HK-2 (cell line): ENCODE data around the gene RHOXF2.
"Not testable (repeated sequence)": the region's sequence is repeated elsewhere in the genome, so short reads cannot be mapped to it uniquely, and the experiment has no call there.

ENCODE experiments used
- DNase-seq: peaks from one replicate; pipeline ENCODE4 v3.0.0-alpha.2; 2018; ENCODE audit not compliant: unreplicated experiment

The RHOXF2 gene

GRCh38 chrX:120158313-120158712 lies at the start of gene RHOXF2:
Gene RHOXF2, plus strand, starts transcription at chrX:120158613. Its CDS starts 138 bp downstream, at chrX:120158751.
- not testable (repeated sequence) for DNase-seq

GRCh38 chrX:120109378-120109777 lies 49.0 kb upstream of the RHOXF2 start:
- no peak for DNase-seq

GRCh38 chrX:120111611-120112010 lies 46.8 kb upstream of the RHOXF2 start:
- DNase-seq, result no peak

- no peak for DNase-seq
These were observed 42.9 kb upstream of the RHOXF2 start, which contains the start of gene RHOXF1 for GRCh38 chrX:120115438-120115963. Gene RHOXF1, minus strand, starts transcription at chrX:120115913. Its CDS starts 51 bp downstream, at chrX:120115862.

GRCh38 chrX:120120223-120120622 lies 38.2 kb upstream of the RHOXF2 start:
- DNase-seq, result peak; percentile 10

- DNase-seq, result no peak
These were observed 33.0 kb upstream of the RHOXF2 start for GRCh38 chrX:120125444-120125843.

GRCh38 chrX:120128306-120128846 lies 30.0 kb upstream of the RHOXF2 start:
- not testable (repeated sequence) for DNase-seq

GRCh38 chrX:120136128-120136527 lies 22.3 kb upstream of the RHOXF2 start:
- DNase-seq, result no peak

GRCh38 chrX:120136840-120137239 lies 21.6 kb upstream of the RHOXF2 start:
- DNase-seq, result no peak

- DNase-seq, result no peak
These were observed 21.0 kb upstream of the RHOXF2 start for GRCh38 chrX:120137439-120137838.

- DNase-seq, result no peak
These were observed 18.0 kb upstream of the RHOXF2 start for GRCh38 chrX:120140293-120140981.

GRCh38 chrX:120144178-120144844 lies 14.1 kb upstream of the RHOXF2 start:
- no peak for DNase-seq

- DNase-seq, result no peak
These were observed 13.0 kb upstream of the RHOXF2 start for GRCh38 chrX:120145295-120145925.

GRCh38 chrX:120146323-120146722 lies 12.1 kb upstream of the RHOXF2 start:
- not testable (repeated sequence) for DNase-seq

- no peak for DNase-seq
These were observed 10.9 kb upstream of the RHOXF2 start for GRCh38 chrX:120147537-120147936.

- not testable (repeated sequence) for DNase-seq
These were observed 8.2 kb upstream of the RHOXF2 start for GRCh38 chrX:120150109-120150744.

GRCh38 chrX:120159086-120159485 lies 673 bp downstream of the RHOXF2 start:
- not testable (repeated sequence) for DNase-seq

- not testable (repeated sequence) for DNase-seq
These were observed 34.8 kb downstream of the RHOXF2 start for GRCh38 chrX:120193254-120193653.

- DNase-seq, result not testable (repeated sequence)
These were observed 35.3 kb downstream of the RHOXF2 start for GRCh38 chrX:120193720-120194119.

- DNase-seq, result not testable (repeated sequence)
These were observed 37.4 kb downstream of the RHOXF2 start for GRCh38 chrX:120195786-120196185.

GRCh38 chrX:120196626-120197283 lies 38.3 kb downstream of the RHOXF2 start:
- not testable (repeated sequence) for DNase-seq
